ENCODE data around the gene EPN2.

EPN2 gene

DNA sequence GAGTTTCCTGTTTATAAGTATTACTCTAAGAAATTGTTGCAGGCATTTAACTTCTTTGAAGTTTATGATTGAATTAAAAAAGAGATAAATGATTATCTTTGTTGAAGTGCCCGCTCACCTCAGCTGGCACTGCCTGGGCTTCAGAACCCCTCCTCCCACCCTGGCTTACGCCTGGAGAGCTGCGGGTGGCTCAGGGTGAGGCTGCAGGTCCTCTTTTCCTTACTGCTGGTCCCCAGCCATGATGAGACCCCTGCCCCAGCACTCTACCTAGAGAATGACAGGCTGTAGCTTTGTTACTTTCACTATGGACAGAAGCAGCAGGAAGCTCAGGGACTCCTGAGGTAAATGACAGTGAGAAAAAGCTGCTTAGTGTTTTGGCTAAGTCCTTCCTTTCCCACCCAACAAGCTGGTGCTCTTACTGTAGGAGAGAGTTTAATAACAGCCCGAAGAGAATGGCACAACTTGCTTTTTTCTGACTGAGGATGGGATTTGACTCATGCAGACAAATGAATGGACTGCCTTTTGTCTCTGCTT, 62.1 kb downstream of the EPN2 start:
- POLR2A ChIA-PET (ENCODE audit: low non-redundant PET): no interaction called here
- CTCF ChIA-PET: no interaction called here

DNA sequence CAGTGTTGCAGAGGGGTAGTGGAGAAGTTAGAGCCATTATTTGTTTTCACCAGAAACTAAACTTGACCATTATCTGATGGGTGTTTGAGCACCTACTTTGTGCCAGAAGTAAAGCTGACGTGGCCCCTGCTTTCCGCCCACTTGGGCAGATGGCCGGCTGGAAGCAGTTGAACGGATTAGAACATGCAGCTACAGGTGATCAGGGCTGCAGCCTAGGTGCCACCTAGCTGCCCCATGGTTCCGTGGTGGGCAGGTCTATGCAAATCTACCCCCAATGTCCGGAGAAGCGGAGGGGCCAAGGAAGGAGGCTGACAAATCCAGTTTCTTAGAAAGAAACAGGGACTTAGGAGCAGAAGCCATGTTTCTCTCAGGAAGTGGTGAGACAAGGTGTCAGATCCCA, 62.7 kb downstream of the EPN2 start:
- no peak overlapping the region for H3K27ac ChIP-seq
- POLR2A ChIA-PET (ENCODE audit: low non-redundant PET): no interaction called here
- CTCF ChIA-PET: no interaction called here
- TF ChIP-seq, protein P1, sequence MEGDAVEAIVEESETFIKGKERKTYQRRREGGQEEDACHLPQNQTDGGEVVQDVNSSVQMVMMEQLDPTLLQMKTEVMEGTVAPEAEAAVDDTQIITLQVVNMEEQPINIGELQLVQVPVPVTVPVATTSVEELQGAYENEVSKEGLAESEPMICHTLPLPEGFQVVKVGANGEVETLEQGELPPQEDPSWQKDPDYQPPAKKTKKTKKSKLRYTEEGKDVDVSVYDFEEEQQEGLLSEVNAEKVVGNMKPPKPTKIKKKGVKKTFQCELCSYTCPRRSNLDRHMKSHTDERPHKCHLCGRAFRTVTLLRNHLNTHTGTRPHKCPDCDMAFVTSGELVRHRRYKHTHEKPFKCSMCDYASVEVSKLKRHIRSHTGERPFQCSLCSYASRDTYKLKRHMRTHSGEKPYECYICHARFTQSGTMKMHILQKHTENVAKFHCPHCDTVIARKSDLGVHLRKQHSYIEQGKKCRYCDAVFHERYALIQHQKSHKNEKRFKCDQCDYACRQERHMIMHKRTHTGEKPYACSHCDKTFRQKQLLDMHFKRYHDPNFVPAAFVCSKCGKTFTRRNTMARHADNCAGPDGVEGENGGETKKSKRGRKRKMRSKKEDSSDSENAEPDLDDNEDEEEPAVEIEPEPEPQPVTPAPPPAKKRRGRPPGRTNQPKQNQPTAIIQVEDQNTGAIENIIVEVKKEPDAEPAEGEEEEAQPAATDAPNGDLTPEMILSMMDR (conservative IDR thresholded peaks at IDR 0.05; ENCODE audit: low read depth): no peak
- DNase-seq (ENCODE audit: low spot score): no peak

More for the DNA sequence above, 62.1 kb downstream of the EPN2 start:
- TF ChIP-seq, protein P1 (conservative IDR thresholded peaks at IDR 0.05; ENCODE audit: low read depth): no peak
- DNase-seq (ENCODE audit: low spot score): no peak
- H3K27ac ChIP-seq: no peak overlapping the region

DNA sequence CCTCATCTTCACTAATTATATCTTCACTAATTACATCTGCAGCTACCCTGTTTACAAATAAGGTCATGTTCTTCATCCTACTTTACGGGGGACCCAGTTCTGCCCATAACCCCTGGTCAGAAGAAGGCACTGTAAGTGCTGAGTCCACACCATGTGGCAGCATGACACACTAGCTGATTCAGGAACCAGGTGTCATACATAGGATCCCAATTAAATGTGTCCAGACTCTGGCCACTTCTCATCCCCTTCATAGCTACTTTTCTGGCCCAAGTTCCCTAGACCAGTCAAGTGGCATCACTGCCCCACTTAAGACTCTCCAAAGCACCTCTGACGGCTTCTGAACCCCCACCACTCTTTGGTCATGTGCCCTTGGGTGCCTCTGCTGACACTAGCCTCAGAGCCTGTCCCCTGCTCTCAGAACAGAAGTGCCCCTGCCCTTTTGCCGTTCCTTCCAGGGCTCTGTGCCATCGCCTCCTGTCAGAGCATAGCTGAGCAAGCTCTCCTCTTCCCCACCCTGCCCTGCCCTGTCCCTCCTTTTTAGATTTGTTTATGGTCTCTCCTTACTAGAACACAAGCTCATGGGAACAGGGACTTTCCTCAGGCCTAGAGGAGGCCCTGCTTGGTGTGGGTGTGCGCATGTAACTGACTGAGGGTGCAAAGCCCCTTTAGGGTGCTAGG, 64.2 kb downstream of the EPN2 start:
- POLR2A ChIA-PET (ENCODE audit: low non-redundant PET): no interaction called here
- TF ChIP-seq, protein P1 (conservative IDR thresholded peaks at IDR 0.05; ENCODE audit: low read depth): no peak
- CTCF ChIA-PET: interaction anchor here (0.6 kb wide), 1 partner anchor 102 kb away, joined by 5 read pairs; no protein-coding TSS in a partner anchor
- peak overlapping the region; percentile 30 for H3K27ac ChIP-seq
- DNase-seq (ENCODE audit: low spot score): no peak

DNA sequence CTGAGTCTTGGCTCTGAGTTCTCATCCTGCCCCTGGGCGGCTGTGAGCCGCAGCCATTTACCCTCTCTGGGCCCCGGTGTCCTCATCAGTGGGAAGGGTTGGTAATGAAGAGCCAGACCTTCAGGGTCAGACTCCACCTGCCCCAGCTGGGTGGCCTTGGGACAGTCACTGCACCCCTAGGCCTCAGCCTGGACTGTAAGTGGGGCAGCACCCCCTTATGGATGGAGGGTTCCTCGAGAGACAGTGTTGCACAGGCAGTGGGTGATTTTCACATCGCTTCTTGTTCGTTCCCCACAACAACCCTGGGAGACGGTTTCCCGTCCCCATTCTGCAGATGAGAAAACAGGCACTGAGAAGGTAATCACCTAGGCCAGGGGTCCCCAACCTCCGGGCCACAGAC, 64.8 kb downstream of the EPN2 start:
- ChIA-PET POLR2A (ENCODE audit: low non-redundant PET) (no interaction called here), CTCF (no interaction called here)
- DNase-seq (ENCODE audit: low spot score): no peak
- H3K27ac ChIP-seq: peak overlapping the region; percentile 30
- TF ChIP-seq, protein P1 (conservative IDR thresholded peaks at IDR 0.05; ENCODE audit: low read depth): no peak

DNA sequence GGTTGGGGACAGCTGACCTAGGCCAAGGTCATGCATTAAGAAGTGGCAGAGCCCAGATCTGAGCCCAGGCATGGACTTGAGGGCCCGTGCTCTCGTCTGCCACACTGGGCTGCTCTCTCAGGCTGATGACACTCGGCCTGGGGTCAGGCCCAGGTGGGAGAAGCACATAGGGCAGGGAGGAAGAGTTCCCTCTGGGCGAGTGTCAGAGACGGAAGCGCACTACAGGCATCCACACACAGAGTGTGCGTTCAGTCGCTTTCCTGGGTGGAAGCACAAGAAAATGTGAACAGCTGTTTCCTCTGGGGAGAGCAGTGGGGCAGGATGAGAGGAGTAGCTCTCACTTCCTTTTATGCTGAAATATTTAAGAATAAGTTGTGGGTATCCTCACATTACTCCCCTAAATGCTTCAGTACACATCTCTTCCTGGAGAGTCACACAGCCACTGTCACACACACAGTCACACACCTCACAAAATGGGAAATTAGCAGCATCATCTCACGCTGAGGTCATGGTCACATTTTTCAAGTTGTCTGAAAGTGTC, 65.7 kb downstream of the EPN2 start:
- no peak overlapping the region for H3K27ac ChIP-seq
- DNase-seq (ENCODE audit: low spot score): no peak
- TF ChIP-seq, protein P1 (conservative IDR thresholded peaks at IDR 0.05; ENCODE audit: low read depth): no peak
- ChIA-PET CTCF (no interaction called here), POLR2A (ENCODE audit: low non-redundant PET) (no interaction called here)

DNA sequence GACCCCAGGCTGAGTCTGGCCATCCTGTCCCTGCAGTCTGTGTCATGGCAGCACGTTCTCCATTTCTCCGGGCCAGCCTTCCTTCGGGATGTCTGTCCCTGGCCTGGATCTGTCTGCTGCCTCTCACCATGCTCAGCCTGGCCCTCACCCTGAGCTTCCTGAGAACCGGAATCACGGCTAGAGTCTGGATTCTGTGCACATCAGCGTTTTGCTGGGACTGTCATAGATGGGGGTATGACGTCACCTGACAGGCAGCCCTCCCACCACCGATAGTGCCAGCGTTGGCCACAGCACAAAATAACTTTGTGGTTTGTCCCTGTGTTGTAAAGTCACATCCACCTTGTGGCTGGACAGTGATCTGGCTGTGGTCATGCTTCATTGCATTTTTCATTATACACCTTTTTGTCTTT, 66.2 kb downstream of the EPN2 start:
- TF ChIP-seq, protein P1 (conservative IDR thresholded peaks at IDR 0.05; ENCODE audit: low read depth): no peak
- no peak for DNase-seq (ENCODE audit: low spot score)
- POLR2A ChIA-PET (ENCODE audit: low non-redundant PET): no interaction called here
- H3K27ac ChIP-seq: no peak overlapping the region
- CTCF ChIA-PET: no interaction called here

Data from RWPE1 (cell line).